ENCODE results near the gene EFCAB10.

DNA sequence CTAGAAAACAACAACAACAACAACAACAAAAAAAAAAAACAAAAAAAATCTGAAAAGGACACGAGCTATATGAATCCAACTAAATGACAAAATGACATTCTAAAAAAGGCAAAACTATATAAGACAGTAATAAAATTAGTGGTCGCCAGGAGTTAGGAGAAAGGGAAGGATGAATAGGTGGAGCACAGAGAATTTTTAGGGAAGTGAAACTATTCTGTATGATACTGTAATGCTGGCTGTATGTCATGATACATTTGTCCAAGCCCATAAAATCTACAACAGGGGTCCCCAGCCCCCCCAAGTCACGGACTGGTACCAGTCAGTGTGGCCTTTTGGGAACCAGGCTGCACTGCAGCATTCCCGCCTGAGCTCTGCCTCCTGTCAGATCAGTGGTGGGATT, 56.5 kb downstream of the EFCAB10 start:
- no peak for TF ChIP-seq TEAD4 (CRISPR knock-in tag; IDR thresholded peaks at IDR 0.05)
- TF ChIP-seq ZNF416 (CRISPR knock-in tag; IDR thresholded peaks at IDR 0.05) = no peak
- TF ChIP-seq, protein P1, sequence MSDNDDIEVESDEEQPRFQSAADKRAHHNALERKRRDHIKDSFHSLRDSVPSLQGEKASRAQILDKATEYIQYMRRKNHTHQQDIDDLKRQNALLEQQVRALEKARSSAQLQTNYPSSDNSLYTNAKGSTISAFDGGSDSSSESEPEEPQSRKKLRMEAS (CRISPR knock-in tag; IDR thresholded peaks at IDR 0.05) = no peak
- TF ChIP-seq JUN (CRISPR knock-in tag; IDR thresholded peaks at IDR 0.05) = no peak
- TF ChIP-seq, protein P2, sequence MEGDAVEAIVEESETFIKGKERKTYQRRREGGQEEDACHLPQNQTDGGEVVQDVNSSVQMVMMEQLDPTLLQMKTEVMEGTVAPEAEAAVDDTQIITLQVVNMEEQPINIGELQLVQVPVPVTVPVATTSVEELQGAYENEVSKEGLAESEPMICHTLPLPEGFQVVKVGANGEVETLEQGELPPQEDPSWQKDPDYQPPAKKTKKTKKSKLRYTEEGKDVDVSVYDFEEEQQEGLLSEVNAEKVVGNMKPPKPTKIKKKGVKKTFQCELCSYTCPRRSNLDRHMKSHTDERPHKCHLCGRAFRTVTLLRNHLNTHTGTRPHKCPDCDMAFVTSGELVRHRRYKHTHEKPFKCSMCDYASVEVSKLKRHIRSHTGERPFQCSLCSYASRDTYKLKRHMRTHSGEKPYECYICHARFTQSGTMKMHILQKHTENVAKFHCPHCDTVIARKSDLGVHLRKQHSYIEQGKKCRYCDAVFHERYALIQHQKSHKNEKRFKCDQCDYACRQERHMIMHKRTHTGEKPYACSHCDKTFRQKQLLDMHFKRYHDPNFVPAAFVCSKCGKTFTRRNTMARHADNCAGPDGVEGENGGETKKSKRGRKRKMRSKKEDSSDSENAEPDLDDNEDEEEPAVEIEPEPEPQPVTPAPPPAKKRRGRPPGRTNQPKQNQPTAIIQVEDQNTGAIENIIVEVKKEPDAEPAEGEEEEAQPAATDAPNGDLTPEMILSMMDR (IDR thresholded peaks at IDR 0.05) = no peak
- TF ChIP-seq, protein P3, sequence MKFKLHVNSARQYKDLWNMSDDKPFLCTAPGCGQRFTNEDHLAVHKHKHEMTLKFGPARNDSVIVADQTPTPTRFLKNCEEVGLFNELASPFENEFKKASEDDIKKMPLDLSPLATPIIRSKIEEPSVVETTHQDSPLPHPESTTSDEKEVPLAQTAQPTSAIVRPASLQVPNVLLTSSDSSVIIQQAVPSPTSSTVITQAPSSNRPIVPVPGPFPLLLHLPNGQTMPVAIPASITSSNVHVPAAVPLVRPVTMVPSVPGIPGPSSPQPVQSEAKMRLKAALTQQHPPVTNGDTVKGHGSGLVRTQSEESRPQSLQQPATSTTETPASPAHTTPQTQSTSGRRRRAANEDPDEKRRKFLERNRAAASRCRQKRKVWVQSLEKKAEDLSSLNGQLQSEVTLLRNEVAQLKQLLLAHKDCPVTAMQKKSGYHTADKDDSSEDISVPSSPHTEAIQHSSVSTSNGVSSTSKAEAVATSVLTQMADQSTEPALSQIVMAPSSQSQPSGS (CRISPR knock-in tag; IDR thresholded peaks at IDR 0.05; ENCODE audit: borderline replicate concordance, low read depth) = no peak
- no peak for TF ChIP-seq ZNF423 (CRISPR knock-in tag; IDR thresholded peaks at IDR 0.05)
- TF ChIP-seq ESRRA (CRISPR knock-in tag; IDR thresholded peaks at IDR 0.05; ENCODE audit: borderline replicate concordance) = no peak
- TF ChIP-seq, protein P4, sequence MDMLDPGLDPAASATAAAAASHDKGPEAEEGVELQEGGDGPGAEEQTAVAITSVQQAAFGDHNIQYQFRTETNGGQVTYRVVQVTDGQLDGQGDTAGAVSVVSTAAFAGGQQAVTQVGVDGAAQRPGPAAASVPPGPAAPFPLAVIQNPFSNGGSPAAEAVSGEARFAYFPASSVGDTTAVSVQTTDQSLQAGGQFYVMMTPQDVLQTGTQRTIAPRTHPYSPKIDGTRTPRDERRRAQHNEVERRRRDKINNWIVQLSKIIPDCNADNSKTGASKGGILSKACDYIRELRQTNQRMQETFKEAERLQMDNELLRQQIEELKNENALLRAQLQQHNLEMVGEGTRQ (CRISPR knock-in tag; IDR thresholded peaks at IDR 0.05) = no peak
- TF ChIP-seq, protein P5, sequence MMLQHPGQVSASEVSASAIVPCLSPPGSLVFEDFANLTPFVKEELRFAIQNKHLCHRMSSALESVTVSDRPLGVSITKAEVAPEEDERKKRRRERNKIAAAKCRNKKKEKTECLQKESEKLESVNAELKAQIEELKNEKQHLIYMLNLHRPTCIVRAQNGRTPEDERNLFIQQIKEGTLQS (CRISPR knock-in tag; conservative IDR thresholded peaks at IDR 0.05) = no peak
- TF ChIP-seq, protein P6, sequence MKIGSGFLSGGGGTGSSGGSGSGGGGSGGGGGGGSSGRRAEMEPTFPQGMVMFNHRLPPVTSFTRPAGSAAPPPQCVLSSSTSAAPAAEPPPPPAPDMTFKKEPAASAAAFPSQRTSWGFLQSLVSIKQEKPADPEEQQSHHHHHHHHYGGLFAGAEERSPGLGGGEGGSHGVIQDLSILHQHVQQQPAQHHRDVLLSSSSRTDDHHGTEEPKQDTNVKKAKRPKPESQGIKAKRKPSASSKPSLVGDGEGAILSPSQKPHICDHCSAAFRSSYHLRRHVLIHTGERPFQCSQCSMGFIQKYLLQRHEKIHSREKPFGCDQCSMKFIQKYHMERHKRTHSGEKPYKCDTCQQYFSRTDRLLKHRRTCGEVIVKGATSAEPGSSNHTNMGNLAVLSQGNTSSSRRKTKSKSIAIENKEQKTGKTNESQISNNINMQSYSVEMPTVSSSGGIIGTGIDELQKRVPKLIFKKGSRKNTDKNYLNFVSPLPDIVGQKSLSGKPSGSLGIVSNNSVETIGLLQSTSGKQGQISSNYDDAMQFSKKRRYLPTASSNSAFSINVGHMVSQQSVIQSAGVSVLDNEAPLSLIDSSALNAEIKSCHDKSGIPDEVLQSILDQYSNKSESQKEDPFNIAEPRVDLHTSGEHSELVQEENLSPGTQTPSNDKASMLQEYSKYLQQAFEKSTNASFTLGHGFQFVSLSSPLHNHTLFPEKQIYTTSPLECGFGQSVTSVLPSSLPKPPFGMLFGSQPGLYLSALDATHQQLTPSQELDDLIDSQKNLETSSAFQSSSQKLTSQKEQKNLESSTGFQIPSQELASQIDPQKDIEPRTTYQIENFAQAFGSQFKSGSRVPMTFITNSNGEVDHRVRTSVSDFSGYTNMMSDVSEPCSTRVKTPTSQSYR (CRISPR knock-in tag; IDR thresholded peaks at IDR 0.05) = no peak
- no peak for TF ChIP-seq ZNF138 (CRISPR knock-in tag; conservative IDR thresholded peaks at IDR 0.05)

Data from WTC11 (cell line).